HepG2 (cell line): ENCODE data around the gene FAM131A. TPM values are rescaled to one million over a fixed set of nuclear protein-coding genes. Genes with fewer than 3 reads are reported as not detected.

Experiments used
- ATAC-seq: fragments of 200-7000 bp; cut with Tn5 transposase; 3 replicates; pipeline ENCODE4 v1.9.1; 2020; ENCODE audit warnings: mild to moderate bottlenecking, moderate library complexity
- BruUV-seq: library from RNA; stranded (reverse); fragments of 400-500 nt; replicated peaks from 2 replicates; lab custom pipeline; 2021; lab: Mats Ljungman, UMichigan
- CTCF ChIA-PET: fragments of 300-600 bp; formaldehyde crosslinking; extraction: SDS; loops from one replicate; lab custom pipeline; 2021; ENCODE audit warnings: low total read pairs, inconsistent platforms, low intra/inter-chr PET ratio; lab: Yijun Ruan, JAX
- POLR2A ChIA-PET: fragments of 350-600 bp; sonication (Branson Sonifier 250); formaldehyde crosslinking; loops from one replicate; lab custom pipeline; 2020; ENCODE audit warnings: antibody characterized with exemption, inconsistent platforms; lab: Yijun Ruan, JAX
- DNase-seq: peaks from one replicate; pipeline ENCODE4 v3.0.0-alpha.2; 2015; ENCODE audit warnings: low spot score
- FAIRE-seq: peaks from 3 replicates; lab custom pipeline; 2011; peaks lifted over from hg19 to GRCh38; lab: Jason Lieb, UNC
- H2AFZ ChIP-seq: one replicate; pipeline ENCODE4 v1.6.1; 2011; ENCODE audit warnings: low read length, inconsistent platforms
- H3K27ac ChIP-seq: fragments of 300-600 bp; 3 replicates; pipeline ENCODE4 v1.8.0; 2011; ENCODE audit warnings: mixed run types, mild to moderate bottlenecking, mixed read lengths, low read length, inconsistent platforms; ENCODE audit not compliant: insufficient read depth; ENCODE audit errors: extremely low read length
- H3K27me3 ChIP-seq, 2 experiments: fragments of 200-600 bp in 1 of 2; 2 replicates in 1 of 2; 3 replicates in 1 of 2; pipeline versions ENCODE4 v1.6.0 to v1.8.0; 2011; ENCODE audit warnings: low read length in 2 of 2, mild to moderate bottlenecking in 2 of 2, moderate library complexity in 2 of 2, inconsistent platforms in 1 of 2; ENCODE audit not compliant: insufficient read depth in 2 of 2, control insufficient read depth in 1 of 2
- H3K36me3 ChIP-seq, 2 experiments: fragments of 200-600 bp in 1 of 2; replicated peaks in 1 of 2; 2 replicates in 1 of 2; 3 replicates in 1 of 2; pipeline versions ENCODE4 v1.5.1 to v1.8.0; 2011; ENCODE audit warnings: low read length in 2 of 2, inconsistent platforms in 1 of 2; ENCODE audit not compliant: insufficient read depth in 2 of 2, control insufficient read depth in 1 of 2
- H3K4me1 ChIP-seq: 2 replicates; pipeline ENCODE4 v1.5.1; 2012; ENCODE audit warnings: low read length, inconsistent platforms; ENCODE audit not compliant: insufficient read depth
- H3K4me2 ChIP-seq: 2 replicates; pipeline ENCODE4 v1.6.0; 2011; ENCODE audit warnings: low read depth, low read length, inconsistent platforms
- H3K4me3 ChIP-seq, 3 experiments: fragments of 200-600 bp in 1 of 3; sonication (generic), shearing (Covaris generic) in 1 of 3; replicated peaks in 1 of 3; 2 replicates each; pipeline ENCODE4 v1.5.1; 2011 to 2016; ENCODE audit warnings: low read length in 3 of 3, inconsistent platforms in 2 of 3, low read depth in 2 of 3, mild to moderate bottlenecking in 2 of 3, control low read depth in 1 of 3, mixed read lengths in 1 of 3; ENCODE audit not compliant: insufficient read depth in 1 of 3
- H3K79me2 ChIP-seq: one replicate; pipeline ENCODE4 v1.6.1; 2011; ENCODE audit warnings: low read length, inconsistent platforms; ENCODE audit not compliant: insufficient read depth
- H3K9ac ChIP-seq: 2 replicates; pipeline ENCODE4 v1.6.0; 2011; ENCODE audit warnings: mild to moderate bottlenecking, low read depth, low read length, inconsistent platforms; ENCODE audit not compliant: insufficient read depth
- H3K9me3 ChIP-seq: 2 replicates; pipeline ENCODE4 v1.5.1; 2012; ENCODE audit warnings: mild to moderate bottlenecking, low read length
- H4K20me1 ChIP-seq: 2 replicates; pipeline ENCODE4 v1.6.0; 2011; ENCODE audit warnings: inconsistent platforms, mild to moderate bottlenecking, low read length, moderate library complexity; ENCODE audit not compliant: insufficient read depth
- AKAP8 ChIP-seq: sonication (generic); formaldehyde crosslinking; IDR thresholded peaks from 2 replicates; pipeline ENCODE4 v1.5.1; 2020; ENCODE audit warnings: mild to moderate bottlenecking, missing genetic modification reagents
- BRD4 ChIP-seq: sonication (generic); formaldehyde crosslinking; IDR thresholded peaks from 2 replicates; pipeline ENCODE4 v1.4.0; 2020; ENCODE audit warnings: missing genetic modification reagents
- EED ChIP-seq: sonication (generic); formaldehyde crosslinking; IDR thresholded peaks from 2 replicates; pipeline ENCODE4 v1.5.0; 2020; ENCODE audit warnings: mild to moderate bottlenecking, missing genetic modification reagents
- ERF ChIP-seq: IDR thresholded peaks from 2 replicates; pipeline ENCODE4 v1.6.1; 2018; ENCODE audit warnings: missing biosample characterization, missing genetic modification reagents
- HHEX ChIP-seq: IDR thresholded peaks from 2 replicates; pipeline ENCODE4 v1.6.1; 2016; ENCODE audit warnings: control low read depth
- KLF16 ChIP-seq, 2 experiments: sonication (generic) in 1 of 2; formaldehyde crosslinking in 1 of 2; IDR thresholded peaks; 2 replicates each; pipeline versions ENCODE4 v1.6.1 to v1.8.0; 2016 to 2023; ENCODE audit warnings: missing genetic modification reagents in 2 of 2, missing compliant biosample characterization in 1 of 2
- MEIS2 ChIP-seq: sonication (generic); formaldehyde crosslinking; IDR thresholded peaks from 2 replicates; pipeline ENCODE4 v1.9.0; 2021; ENCODE audit warnings: mild to moderate bottlenecking, missing genetic modification reagents
- NFIB ChIP-seq: sonication (generic); formaldehyde crosslinking; IDR thresholded peaks from 2 replicates; pipeline ENCODE4 v1.9.0; 2021; ENCODE audit warnings: missing genetic modification reagents, mild to moderate bottlenecking, borderline replicate concordance
- ONECUT2 ChIP-seq: sonication (generic); formaldehyde crosslinking; IDR thresholded peaks from 2 replicates; pipeline ENCODE4 v1.4.0; 2020; ENCODE audit warnings: missing genetic modification reagents
- PAXIP1 ChIP-seq: sonication (generic); formaldehyde crosslinking; conservative IDR thresholded peaks from 2 replicates; pipeline ENCODE4 v1.4.0; 2020; ENCODE audit warnings: mild to moderate bottlenecking, missing genetic modification reagents, moderate library complexity
- RBM39 ChIP-seq: fragments of 200-400 bp; formaldehyde crosslinking; IDR thresholded peaks from one replicate; pipeline ENCODE4 v1.6.1; 2018; ENCODE audit warnings: antibody characterized with exemption, mild to moderate bottlenecking, low read depth, low read length; ENCODE audit not compliant: poor library complexity, severe bottlenecking
- ZMYM3 ChIP-seq: sonication (generic); formaldehyde crosslinking; IDR thresholded peaks from 2 replicates; pipeline ENCODE4 v1.5.1; 2020; ENCODE audit warnings: mild to moderate bottlenecking, missing genetic modification reagents
- ZNF224 ChIP-seq: sonication (generic); formaldehyde crosslinking; IDR thresholded peaks from 2 replicates; pipeline ENCODE4 v1.5.0; 2020; ENCODE audit warnings: mild to moderate bottlenecking, missing genetic modification reagents
- ZNF225 ChIP-seq: sonication (generic); formaldehyde crosslinking; IDR thresholded peaks from 2 replicates; pipeline ENCODE4 v1.4.0; 2020; ENCODE audit warnings: mild to moderate bottlenecking, missing genetic modification reagents
- ZNF383 ChIP-seq: sonication (generic); formaldehyde crosslinking; IDR thresholded peaks from 2 replicates; pipeline ENCODE4 v1.4.0; 2020; ENCODE audit warnings: missing genetic modification reagents, mild to moderate bottlenecking, borderline replicate concordance
- ZNF44 ChIP-seq: sonication (generic); formaldehyde crosslinking; IDR thresholded peaks from 2 replicates; pipeline ENCODE4 v1.5.1; 2020; ENCODE audit warnings: mild to moderate bottlenecking, missing genetic modification reagents
- ZNF720 ChIP-seq: sonication (generic); formaldehyde crosslinking; IDR thresholded peaks from 2 replicates; pipeline ENCODE4 v1.4.0; 2020; ENCODE audit warnings: missing genetic modification reagents
- ZSCAN12 ChIP-seq: sonication (generic); formaldehyde crosslinking; IDR thresholded peaks from 2 replicates; pipeline ENCODE4 v1.9.0; 2021; ENCODE audit warnings: mild to moderate bottlenecking, missing genetic modification reagents
- WGBS: methylation state at CpG from one replicate; pipeline ENCODE4 v1.1.6; 2017; ENCODE audit warnings: low lambda C conversion rate; 5-methylcytosine and 5-hydroxymethylcytosine counted together
- in situ Hi-C: cut with HindIII; loops from 2 replicates; pipeline ENCODE4 v1.10.0; 2017; ENCODE audit warnings: low pct_unique_long_range_greater_than_20kb; ENCODE audit not compliant: extremely low pct_ligation_motif_present
- intact Hi-C: fragments of 100-400 bp; cut with micrococcal nuclease; formaldehyde crosslinking; loops from one replicate; pipeline ENCODE4 v1.10.0; 2022; ENCODE audit not compliant: unreplicated experiment
- polyA plus RNA-seq, 8 experiments: library from polyadenylated mRNA; depleted of rRNA in 3 of 8; stranded (reverse) in 7 of 8; unstranded in 1 of 8; fragments of >200 nt; fragmentation: Illumina TruSeq in 4 of 8; extraction: Trizol in 4 of 8; gene quantifications; 2 replicates each; pipeline versions ENCODE4 v1.2.1 to v1.2.3, GENCODE V29; 2011 to 2016; ENCODE audit warnings: low read depth in 4 of 8, missing spikeins in 1 of 8, mixed read lengths in 1 of 8; ENCODE audit not compliant: insufficient read depth in 1 of 8
- total RNA-seq, 5 experiments: library from RNA; depleted of rRNA; stranded (reverse); fragments of >200 nt; fragmentation: Illumina TruSeq; extraction: Trizol; gene quantifications; 2 replicates each; pipeline ENCODE4 v1.2.3, GENCODE V29; 2016; ENCODE audit warnings: low read depth in 1 of 5
- TF ChIP-seq, protein P1 (sequence below): IDR thresholded peaks from 2 replicates; pipeline ENCODE4 v1.6.1; 2016; ENCODE audit warnings: missing biosample characterization, missing genetic modification reagents, low read depth

The FAM131A gene
- total and polyA plus RNA-seq, 2 of the 13 experiments (the other 11 are each of a cell fraction or from before 2014, with no cell fraction given) = 9.2 to 9.3 TPM

- H3K4me3 ChIP-seq = no peak overlapping the region
These were observed 47.5 kb downstream of the FAM131A start for GRCh38 chr3:184384856-184385422.

More at GRCh38 chr3:184384856-184385422, 47.5 kb downstream of the FAM131A start:
- H3K27ac ChIP-seq = no peak overlapping the region
- no TSS peak for BruUV-seq
- intact Hi-C loops (no loop called here), in situ Hi-C loops (no loop called here)
- no peak for ATAC-seq
- ChIA-PET CTCF (no interaction called here), POLR2A (no interaction called here)
- no peaks in the 10 kb centered on the region for H3K79me2 ChIP-seq
- peaks cover 12 to 35% of the 10 kb centered on the region in 2 experiments; a peak in 4 of 5 replicates for H3K36me3 ChIP-seq
- no peaks in the 10 kb centered on the region for H3K27me3 ChIP-seq
- 95% methylated on average over 5 of the region's 8 CpGs for WGBS
- no peaks in the 10 kb centered on the region for H4K20me1 ChIP-seq
- TF ChIP-seq EED (no peak), ZNF224 (CRISPR knock-in tag) (no peak), KLF16 (CRISPR knock-in tag; IDR thresholded peaks at IDR 0.05) (no peak), ERF (CRISPR knock-in tag) (no peak), ZNF44 (CRISPR knock-in tag) (no peak), ZNF720 (no peak), AKAP8 (CRISPR knock-in tag) (no peak), HHEX (CRISPR knock-in tag) (no peak), MEIS2 (CRISPR knock-in tag) (no peak), PAXIP1 (no peak), RBM39 (no peak), NFIB (CRISPR knock-in tag) (no peak), ZMYM3 (no peak), ONECUT2 (CRISPR knock-in tag) (no peak), ZNF225 (no peak), ZNF383 (CRISPR knock-in tag) (no peak), BRD4 (CRISPR knock-in tag) (no peak), ZSCAN12 (CRISPR knock-in tag) (no peak)
- TF ChIP-seq, protein P1, sequence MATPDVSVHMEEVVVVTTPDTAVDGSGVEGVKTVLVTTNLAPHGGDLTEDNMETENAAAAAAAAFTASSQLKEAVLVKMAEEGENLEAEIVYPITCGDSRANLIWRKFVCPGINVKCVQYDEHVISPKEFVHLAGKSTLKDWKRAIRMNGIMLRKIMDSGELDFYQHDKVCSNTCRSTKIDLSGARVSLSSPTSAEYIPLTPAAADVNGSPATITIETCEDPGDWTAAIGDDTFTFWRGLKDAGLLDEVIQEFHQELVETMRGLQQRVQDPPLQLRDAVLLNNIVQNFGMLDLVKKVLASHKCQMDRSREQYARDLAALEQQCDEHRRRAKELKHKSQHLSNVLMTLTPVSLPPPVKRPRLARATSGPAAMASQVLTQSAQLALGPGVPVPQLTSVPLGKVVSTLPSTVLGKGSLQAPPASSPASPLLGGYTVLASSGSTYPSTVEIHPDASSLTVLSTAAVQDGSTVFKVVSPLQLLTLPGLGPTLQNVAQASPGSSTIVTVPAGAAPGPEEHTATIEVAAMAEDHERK (CRISPR knock-in tag) = no peak
- H3K9ac ChIP-seq = no peak overlapping the region
- H3K4me1 ChIP-seq = peaks cover 6% of the 10 kb centered on the region; the same call in 1 of the 2 replicates
- FAIRE-seq = no peak
- DNase-seq = no peak
- H3K9me3 ChIP-seq = no peaks in the 10 kb centered on the region
- no peak overlapping the region for H2AFZ ChIP-seq
- H3K4me2 ChIP-seq = no peak overlapping the region
